Sigmoid colon (tissue), 4 donors: Measurements from ENCODE around the gene FGG.

Experiments
- CTCF ChIP-seq, 4 experiments: fragments of 450-650 bp in 3 of 4; fragments of 200-600 bp in 1 of 4; IDR thresholded peaks; one replicate each; pipeline ENCODE4 v1.5.1; 2016 to 2019; ENCODE audit warnings: antibody characterized with exemption in 4 of 4, mild to moderate bottlenecking in 3 of 4, moderate library complexity in 2 of 4
- EP300 ChIP-seq, 4 donors: sonication (generic); formaldehyde crosslinking; IDR thresholded peaks; one replicate each; pipeline ENCODE4 v1.6.1; 2017; ENCODE audit warnings: antibody characterized with exemption in 4 of 4

DNA sequence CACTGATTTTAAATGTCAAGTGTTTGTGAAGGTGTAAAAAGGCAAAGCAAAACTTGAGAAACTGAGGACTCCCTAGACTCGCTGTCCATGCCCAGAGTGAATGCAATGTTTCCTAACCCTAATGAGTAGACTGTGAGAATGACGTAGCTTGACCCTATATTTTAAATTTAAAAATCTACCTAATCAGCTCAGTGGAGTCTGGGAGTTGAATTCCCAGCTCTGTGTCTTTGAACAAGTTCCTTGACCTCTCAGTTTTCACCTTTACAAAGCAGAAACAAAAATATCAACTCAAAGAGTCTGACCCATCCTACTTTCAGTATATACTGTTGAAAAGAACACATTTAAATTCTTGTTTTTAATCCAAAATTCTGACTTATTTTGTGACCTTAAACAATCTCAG is 24.3 kb downstream of the FGG start:
- no peak for TF ChIP-seq EP300 (IDR thresholded peaks at IDR 0.05)
- TF ChIP-seq CTCF (IDR thresholded peaks at IDR 0.05) = no peak
